Parathyroid adenoma (tissue), 2 donors: ENCODE results near the gene MLXIP.

Experiments
- H2AFZ ChIP-seq: fragments of 300-600 bp; sonication (generic); one replicate; pipeline ENCODE4 v1.7.0; 2017; ENCODE audit warnings: antibody characterized with exemption, mild to moderate bottlenecking
- H3K27ac ChIP-seq: fragments of 300-600 bp; sonication (generic); one replicate; pipeline ENCODE4 v1.7.0; 2017
- H3K27me3 ChIP-seq: fragments of 300-600 bp; sonication (generic); one replicate; pipeline ENCODE4 v1.7.0; 2017; ENCODE audit warnings: low read length; ENCODE audit not compliant: control insufficient read depth, insufficient read depth
- H3K36me3 ChIP-seq: fragments of 300-600 bp; sonication (generic); one replicate; pipeline ENCODE4 v1.7.0; 2017; ENCODE audit warnings: low read length; ENCODE audit not compliant: control insufficient read depth, insufficient read depth
- H3K4me1 ChIP-seq: fragments of 300-600 bp; sonication (generic); one replicate; pipeline ENCODE4 v1.7.0; 2017; ENCODE audit warnings: control low read depth
- H3K4me2 ChIP-seq: fragments of 300-600 bp; sonication (generic); one replicate; pipeline ENCODE4 v1.7.0; 2017; ENCODE audit warnings: low read length
- H3K4me3 ChIP-seq: fragments of 300-600 bp; sonication (generic); one replicate; pipeline ENCODE4 v1.7.0; 2017; ENCODE audit warnings: low read depth, low read length
- H3K79me2 ChIP-seq: fragments of 300-600 bp; sonication (generic); one replicate; pipeline ENCODE4 v1.7.0; 2017; ENCODE audit warnings: control low read depth
- H3K9ac ChIP-seq: fragments of 300-600 bp; sonication (generic); one replicate; pipeline ENCODE4 v1.7.0; 2017; ENCODE audit warnings: mild to moderate bottlenecking
- H3K9me3 ChIP-seq: fragments of 300-600 bp; sonication (generic); one replicate; pipeline ENCODE4 v1.7.0; 2017; ENCODE audit warnings: low read length; ENCODE audit not compliant: control insufficient read depth
- TF ChIP-seq, protein P1 (sequence below): fragments of 300-600 bp; sonication (generic); IDR thresholded peaks from one replicate; pipeline ENCODE4 v1.7.0; 2017; ENCODE audit warnings: antibody characterized with exemption, mild to moderate bottlenecking
- donor health status: primary hyperparathyroidism.

MLXIP gene

DNA sequence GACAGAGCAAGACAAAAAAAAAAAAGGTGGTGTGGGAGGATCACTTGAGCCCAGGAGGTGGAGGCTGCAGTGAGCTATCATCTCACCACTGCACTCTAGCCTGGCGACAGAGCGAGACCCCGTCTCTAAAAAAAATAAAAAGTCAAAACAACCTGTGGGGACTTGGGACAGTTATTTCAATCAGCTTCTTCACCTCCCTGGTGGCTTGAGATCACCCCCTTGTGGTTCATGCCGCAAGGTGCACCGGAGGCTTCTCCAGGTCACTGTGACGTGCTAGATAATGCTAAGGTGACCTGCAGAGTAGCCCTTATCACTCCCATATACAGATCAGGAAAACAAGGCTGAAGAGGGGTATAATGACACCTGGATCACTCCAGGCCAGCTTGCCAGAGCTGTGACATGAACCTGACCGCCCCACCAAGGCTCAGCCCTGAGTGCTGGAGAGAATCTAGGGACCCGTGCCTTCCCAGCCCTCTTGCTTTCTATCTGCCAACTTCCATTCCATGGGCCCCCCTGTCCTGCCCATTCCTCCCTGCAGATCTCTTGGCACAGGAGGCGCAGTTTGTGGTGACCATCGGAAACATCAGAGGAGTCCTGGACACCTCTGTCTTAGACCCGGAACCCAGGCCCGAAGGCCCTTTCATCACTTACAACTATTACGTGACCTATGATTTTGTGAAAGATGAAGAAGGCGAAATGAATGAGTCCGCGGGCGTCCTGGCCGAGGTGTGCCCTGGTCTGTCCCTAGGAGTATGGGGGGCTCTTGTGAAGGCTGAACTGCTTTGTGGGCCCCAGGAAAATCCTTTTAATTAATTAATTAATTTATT is 112.5 kb downstream of the MLXIP start:
- Histone ChIP-seq H3K9me3 (no peaks in the 10 kb centered on the region), H3K4me2 (no peak overlapping the region), H3K27ac (no peak overlapping the region), H2AFZ (no peak overlapping the region), H3K4me3 (no peak overlapping the region), H3K79me2 (no peaks in the 10 kb centered on the region), H3K9ac (no peak overlapping the region), H3K36me3 (no peaks in the 10 kb centered on the region), H3K4me1 (no peaks in the 10 kb centered on the region), H3K27me3 (no peaks in the 10 kb centered on the region)
- TF ChIP-seq, protein P1, sequence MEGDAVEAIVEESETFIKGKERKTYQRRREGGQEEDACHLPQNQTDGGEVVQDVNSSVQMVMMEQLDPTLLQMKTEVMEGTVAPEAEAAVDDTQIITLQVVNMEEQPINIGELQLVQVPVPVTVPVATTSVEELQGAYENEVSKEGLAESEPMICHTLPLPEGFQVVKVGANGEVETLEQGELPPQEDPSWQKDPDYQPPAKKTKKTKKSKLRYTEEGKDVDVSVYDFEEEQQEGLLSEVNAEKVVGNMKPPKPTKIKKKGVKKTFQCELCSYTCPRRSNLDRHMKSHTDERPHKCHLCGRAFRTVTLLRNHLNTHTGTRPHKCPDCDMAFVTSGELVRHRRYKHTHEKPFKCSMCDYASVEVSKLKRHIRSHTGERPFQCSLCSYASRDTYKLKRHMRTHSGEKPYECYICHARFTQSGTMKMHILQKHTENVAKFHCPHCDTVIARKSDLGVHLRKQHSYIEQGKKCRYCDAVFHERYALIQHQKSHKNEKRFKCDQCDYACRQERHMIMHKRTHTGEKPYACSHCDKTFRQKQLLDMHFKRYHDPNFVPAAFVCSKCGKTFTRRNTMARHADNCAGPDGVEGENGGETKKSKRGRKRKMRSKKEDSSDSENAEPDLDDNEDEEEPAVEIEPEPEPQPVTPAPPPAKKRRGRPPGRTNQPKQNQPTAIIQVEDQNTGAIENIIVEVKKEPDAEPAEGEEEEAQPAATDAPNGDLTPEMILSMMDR = peak; percentile 86

DNA sequence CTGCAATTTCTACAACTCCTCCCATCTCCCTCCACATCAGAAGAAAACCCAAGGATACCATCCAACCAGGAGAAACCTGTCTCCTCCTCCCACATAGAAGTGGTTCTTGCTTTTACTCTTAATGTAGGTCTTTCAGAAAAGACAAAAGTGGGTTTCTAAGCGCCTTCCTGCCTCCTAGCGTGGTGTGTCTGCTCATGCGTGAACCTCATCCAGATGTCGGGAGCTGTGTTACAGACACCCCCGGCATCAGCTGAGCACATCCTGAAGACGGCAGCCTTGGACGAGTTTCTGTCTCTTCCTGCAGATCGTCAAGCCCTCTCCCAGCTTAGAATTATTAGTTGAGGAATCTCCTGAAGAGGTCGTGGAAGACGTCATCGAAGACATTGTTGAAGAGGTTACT is 113.9 kb downstream of the MLXIP start:
- no peaks in the 10 kb centered on the region for H3K36me3 ChIP-seq
- no peaks in the 10 kb centered on the region for H3K79me2 ChIP-seq
- H3K9ac ChIP-seq = no peak overlapping the region
- no peak overlapping the region for H3K4me2 ChIP-seq
- H3K9me3 ChIP-seq = no peaks in the 10 kb centered on the region
- H2AFZ ChIP-seq = no peak overlapping the region
- TF ChIP-seq, protein P1 = no peak
- H3K27me3 ChIP-seq = no peaks in the 10 kb centered on the region
- H3K4me3 ChIP-seq = no peak overlapping the region
- H3K4me1 ChIP-seq = no peaks in the 10 kb centered on the region
- H3K27ac ChIP-seq = no peak overlapping the region

DNA sequence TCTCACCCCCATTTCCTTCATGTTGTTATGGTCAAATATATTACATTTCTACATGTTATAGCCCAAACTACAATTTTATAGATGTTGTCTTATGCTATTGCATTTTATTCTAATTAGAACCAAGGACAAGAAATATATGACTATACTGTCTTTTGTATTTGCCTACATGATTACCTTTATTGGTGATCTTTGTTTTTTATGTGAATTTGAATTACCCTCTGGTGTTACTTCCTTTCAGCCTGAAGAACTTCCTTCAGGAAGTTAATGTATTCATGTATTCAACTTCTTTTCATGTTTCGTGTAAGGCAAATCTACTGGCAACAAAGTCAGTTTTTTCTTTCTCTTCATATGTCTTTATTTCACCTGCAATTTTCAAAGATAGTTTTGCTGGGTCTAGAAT is 116.2 kb downstream of the MLXIP start:
- no peak overlapping the region for H3K9ac ChIP-seq
- H3K36me3 ChIP-seq = no peaks in the 10 kb centered on the region
- H3K27ac ChIP-seq = no peak overlapping the region
- H3K4me3 ChIP-seq = no peak overlapping the region
- TF ChIP-seq, protein P1 = no peak
- no peaks in the 10 kb centered on the region for H3K27me3 ChIP-seq
- no peak overlapping the region for H3K4me2 ChIP-seq
- no peaks in the 10 kb centered on the region for H3K4me1 ChIP-seq
- no peak overlapping the region for H2AFZ ChIP-seq
- no peaks in the 10 kb centered on the region for H3K9me3 ChIP-seq
- H3K79me2 ChIP-seq = no peaks in the 10 kb centered on the region

DNA sequence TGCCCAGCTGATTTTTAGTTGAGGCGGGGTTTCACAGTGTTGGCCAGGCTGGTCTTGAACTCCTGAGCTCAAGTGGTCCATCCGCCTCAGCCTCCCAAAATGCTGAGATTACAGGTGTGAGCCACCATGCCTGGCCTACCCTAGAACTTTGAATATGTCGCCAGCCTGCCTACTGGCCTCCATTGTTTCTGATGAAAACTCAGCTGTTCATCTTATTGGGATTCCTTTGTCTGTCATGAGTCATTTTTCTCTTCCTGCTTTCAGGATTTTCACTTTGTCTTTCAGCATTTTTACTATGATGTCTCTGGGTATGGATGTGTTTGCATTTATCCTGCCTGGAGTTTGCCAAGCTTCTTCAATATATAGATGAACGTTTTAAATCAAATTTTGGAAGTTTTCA is 116.8 kb downstream of the MLXIP start:
- Histone ChIP-seq H3K9me3 (no peaks in the 10 kb centered on the region), H3K9ac (no peak overlapping the region), H3K79me2 (no peaks in the 10 kb centered on the region), H2AFZ (no peak overlapping the region), H3K4me1 (no peaks in the 10 kb centered on the region), H3K4me2 (no peak overlapping the region), H3K27ac (no peak overlapping the region), H3K4me3 (no peak overlapping the region), H3K27me3 (no peaks in the 10 kb centered on the region), H3K36me3 (no peaks in the 10 kb centered on the region)
- TF ChIP-seq, protein P1 = no peak
